Gastrocnemius medialis (tissue), 4 donors: Measurements from ENCODE around the gene GPR61.

Experiments
- CTCF ChIP-seq, 5 experiments: fragments of 450-650 bp in 3 of 5; fragments of 200-600 bp in 2 of 5; sonication (generic) in 2 of 5; IDR thresholded peaks in 4 of 5; conservative IDR thresholded peaks in 1 of 5; 1 replicate in 4 of 5; 2 replicates in 1 of 5; pipeline ENCODE4 v1.5.1; 2016 to 2019; ENCODE audit warnings: antibody characterized with exemption in 5 of 5, mild to moderate bottlenecking in 3 of 5, moderate library complexity in 3 of 5
- POLR2A ChIP-seq, 2 donors: fragments of 450-650 bp; IDR thresholded peaks; one replicate each; pipeline ENCODE4 v1.6.1; 2017; ENCODE audit warnings: antibody characterized with exemption in 2 of 2, mild to moderate bottlenecking in 2 of 2, moderate library complexity in 2 of 2

GRCh38 chr1:109573785-109574184 is 34.1 kb downstream of the GPR61 start:
- TF ChIP-seq CTCF (IDR thresholded peaks at IDR 0.05 in 4 of 5, conservative IDR thresholded peaks at IDR 0.05 in 1 of 5) = no peak
- no peak for TF ChIP-seq POLR2A (IDR thresholded peaks at IDR 0.05)
